Ammon's horn (tissue), 1 donor: Measurements from ENCODE around the gene BOLL.
A peak's percentile ranks its signal among the peaks of the same experiment; 100 is the strongest.
"Not testable (repeated sequence)": the region's sequence is repeated elsewhere in the genome, so short reads cannot be mapped to it uniquely, and the experiment has no call there.

Source experiments
- DNase-seq: peaks from one replicate; pipeline ENCODE4 v3.0.0-alpha.2; 2016; ENCODE audit warnings: low spot score

BOLL gene

GRCh38 chr2:197798187-197798586 is 13.1 kb upstream of the BOLL start:
- no peak for DNase-seq

- DNase-seq: no peak
These were observed 10.2 kb upstream of the BOLL start for GRCh38 chr2:197795277-197795676.

GRCh38 chr2:197793456-197793855 is 8.3 kb upstream of the BOLL start:
- no peak for DNase-seq

- DNase-seq: no peak
These were observed 1.1 kb upstream of the BOLL start for GRCh38 chr2:197786010-197786877.

GRCh38 chr2:197782126-197782525 is 3.0 kb downstream of the BOLL start:
- no peak for DNase-seq

- no peak for DNase-seq
These were observed 5.9 kb downstream of the BOLL start for GRCh38 chr2:197779261-197779660.

GRCh38 chr2:197777823-197778407 is 7.2 kb downstream of the BOLL start:
- DNase-seq: peak; percentile 41

- no peak for DNase-seq
These were observed 24.8 kb downstream of the BOLL start for GRCh38 chr2:197760293-197760657.

GRCh38 chr2:197759625-197760292 is 25.4 kb downstream of the BOLL start:
- no peak for DNase-seq

GRCh38 chr2:197759013-197759412 is 26.1 kb downstream of the BOLL start:
- no peak for DNase-seq

- DNase-seq: no peak
These were observed 44.9 kb downstream of the BOLL start for GRCh38 chr2:197740200-197740599.

- DNase-seq: not testable (repeated sequence)
These were observed 56.3 kb downstream of the BOLL start for GRCh38 chr2:197728555-197729544.

- DNase-seq: no peak
These were observed 58.1 kb downstream of the BOLL start for GRCh38 chr2:197727011-197727410.

- DNase-seq: no peak
These were observed 67.3 kb downstream of the BOLL start for GRCh38 chr2:197717863-197718262.

- no peak for DNase-seq
These were observed 71.8 kb downstream of the BOLL start for GRCh38 chr2:197713271-197713670.

GRCh38 chr2:197711578-197711977 is 73.5 kb downstream of the BOLL start:
- DNase-seq: no peak

GRCh38 chr2:197710424-197711042 is 74.6 kb downstream of the BOLL start:
- no peak for DNase-seq

- not testable (repeated sequence) for DNase-seq
These were observed 76.0 kb downstream of the BOLL start for GRCh38 chr2:197709140-197709539.

GRCh38 chr2:197708331-197708730 is 76.8 kb downstream of the BOLL start:
- no peak for DNase-seq

GRCh38 chr2:197707316-197708213 is 77.6 kb downstream of the BOLL start:
- peak; percentile 71 for DNase-seq
